ENCODE data around the gene PCDHB10.
"Not testable (repeated sequence)": the region's sequence is repeated elsewhere in the genome, so short reads cannot be mapped to it uniquely, and the experiment has no call there.

The PCDHB10 gene

GRCh38 chr5:141184117-141184855 is 7.9 kb upstream of the PCDHB10 start:
- not testable (repeated sequence) for FAIRE-seq; DNase-seq (ENCODE audit: extremely low spot score, insufficient read length, low read depth)

GRCh38 chr5:141186897-141187512 is 5.1 kb upstream of the PCDHB10 start, which contains the start of gene PCDHB9:
Gene PCDHB9, plus strand, starts transcription at chr5:141187161. Its CDS starts 158 bp downstream, at chr5:141187319.
- no peak for DNase-seq (ENCODE audit: extremely low spot score, insufficient read length, low read depth)
- FAIRE-seq: no peak

- DNase-seq (ENCODE audit: extremely low spot score, insufficient read length, low read depth); FAIRE-seq: not testable (repeated sequence)
These were observed 3.5 kb upstream of the PCDHB10 start for GRCh38 chr5:141188682-141189081.

- not testable (repeated sequence) for DNase-seq (ENCODE audit: extremely low spot score, insufficient read length, low read depth); FAIRE-seq
These were observed 3.0 kb upstream of the PCDHB10 start for GRCh38 chr5:141189131-141189530.

- not testable (repeated sequence) for DNase-seq (ENCODE audit: extremely low spot score, insufficient read length, low read depth); FAIRE-seq
These were observed 2.2 kb downstream of the PCDHB10 start for GRCh38 chr5:141194332-141194731.

GRCh38 chr5:141196363-141196762 is 4.2 kb downstream of the PCDHB10 start:
- DNase-seq (ENCODE audit: extremely low spot score, insufficient read length, low read depth): no peak
- no peak for FAIRE-seq

GRCh38 chr5:141199359-141200235 is 7.4 kb downstream of the PCDHB10 start, which contains the start of gene PCDHB11:
Gene PCDHB11, plus strand, starts transcription at chr5:141199627. Its CDS starts 148 bp downstream, at chr5:141199775.
- FAIRE-seq (no peak), DNase-seq (ENCODE audit: extremely low spot score, insufficient read length, low read depth) (no peak)

- FAIRE-seq: not testable (repeated sequence)
These were observed 9.0 kb downstream of the PCDHB10 start for GRCh38 chr5:141201126-141201525.

GRCh38 chr5:141201646-141202045 is 9.5 kb downstream of the PCDHB10 start:
- DNase-seq (ENCODE audit: extremely low spot score, insufficient read length, low read depth); FAIRE-seq: not testable (repeated sequence)

More at GRCh38 chr5:141201126-141201525, 9.0 kb downstream of the PCDHB10 start:
- DNase-seq (ENCODE audit: extremely low spot score, insufficient read length, low read depth): not testable (repeated sequence)

GRCh38 chr5:141208478-141208877 is 16.3 kb downstream of the PCDHB10 start, which contains the start of gene PCDHB12:
Gene PCDHB12, plus strand, starts transcription at chr5:141208719. Its CDS starts 189 bp downstream, at chr5:141208908.
- FAIRE-seq: no peak
- no peak for DNase-seq (ENCODE audit: extremely low spot score, insufficient read length, low read depth)

GRCh38 chr5:141210281-141210680 is 18.1 kb downstream of the PCDHB10 start:
- not testable (repeated sequence) for FAIRE-seq; DNase-seq (ENCODE audit: extremely low spot score, insufficient read length, low read depth)

- not testable (repeated sequence) for DNase-seq (ENCODE audit: extremely low spot score, insufficient read length, low read depth); FAIRE-seq
These were observed 18.7 kb downstream of the PCDHB10 start for GRCh38 chr5:141210849-141211248.

- DNase-seq (ENCODE audit: extremely low spot score, insufficient read length, low read depth); FAIRE-seq: not testable (repeated sequence)
These were observed 21.6 kb downstream of the PCDHB10 start, which contains the start of gene PCDHB13 for GRCh38 chr5:141213656-141214339. Gene PCDHB13, plus strand, starts transcription at chr5:141213919. Its CDS starts 205 bp downstream, at chr5:141214124.

- DNase-seq (ENCODE audit: extremely low spot score, insufficient read length, low read depth); FAIRE-seq: not testable (repeated sequence)
These were observed 22.4 kb downstream of the PCDHB10 start for GRCh38 chr5:141214583-141214982.

- not testable (repeated sequence) for FAIRE-seq; DNase-seq (ENCODE audit: extremely low spot score, insufficient read length, low read depth)
These were observed 23.4 kb downstream of the PCDHB10 start for GRCh38 chr5:141215504-141215903.

- FAIRE-seq; DNase-seq (ENCODE audit: extremely low spot score, insufficient read length, low read depth): not testable (repeated sequence)
These were observed 23.9 kb downstream of the PCDHB10 start for GRCh38 chr5:141216035-141216434.

GRCh38 chr5:141223112-141223783 is 31.1 kb downstream of the PCDHB10 start, which contains the start of gene PCDHB14:
Gene PCDHB14, plus strand, starts transcription at chr5:141223343. Its CDS starts 163 bp downstream, at chr5:141223506.
- DNase-seq (ENCODE audit: extremely low spot score, insufficient read length, low read depth): no peak
- no peak for FAIRE-seq

GRCh38 chr5:141224844-141225243 is 32.7 kb downstream of the PCDHB10 start:
- not testable (repeated sequence) for FAIRE-seq; DNase-seq (ENCODE audit: extremely low spot score, insufficient read length, low read depth)
